ENCODE results near the gene RAP1GAP. TPM values are rescaled to one million over a fixed set of nuclear protein-coding genes. Genes with fewer than 3 reads are reported as not detected.
A peak's percentile ranks its signal among the peaks of the same experiment; 100 is the strongest.

The RAP1GAP gene
- total and polyA plus RNA-seq, 9 of the 15 experiments (the other 6 are each of a cell fraction or from before 2014, with no cell fraction given) = 0.29 to 30.2 (median 19.2) TPM

DNA sequence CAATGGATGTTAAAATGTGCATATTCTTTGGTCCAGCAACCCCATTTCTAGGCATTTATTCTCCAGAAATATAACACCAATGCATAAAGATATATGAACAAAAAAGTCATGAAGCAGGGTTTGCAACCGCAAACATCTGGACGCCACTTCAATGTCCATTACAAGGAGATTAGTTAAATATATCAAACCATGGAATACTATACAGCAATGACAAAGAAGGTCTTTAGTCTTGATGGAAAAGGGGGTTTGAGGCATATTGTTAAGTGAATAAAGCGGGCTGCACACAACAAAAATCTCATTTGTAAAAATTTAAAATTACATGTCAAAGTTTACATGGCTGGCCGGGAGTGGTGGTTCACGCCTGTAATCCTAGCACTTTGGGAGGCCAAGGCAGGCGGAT lies 31.6 kb downstream of the RAP1GAP start:
- intact Hi-C loops (cut with micrococcal nuclease) = no loop called here
- CTCF ChIA-PET (ENCODE audit: low intra/inter-chr PET ratio) = interaction anchor here (0.6 kb wide), 1 partner anchor 783 kb away, joined by 3 read pairs; no protein-coding TSS in a partner anchor
- FAIRE-seq = no peak

More for the DNA sequence above, 31.6 kb downstream of the RAP1GAP start:
- H3K27ac ChIP-seq (ENCODE audit: extremely low read depth, low read depth, low read length) = no peak overlapping the region
- H3K4me2 ChIP-seq (ENCODE audit: insufficient read depth, low read length) = no peak overlapping the region
- POLR2A ChIA-PET = no interaction called here
- H3K9me3 ChIP-seq (replicated peaks; ENCODE audit: control insufficient read depth, insufficient read depth, low read depth, low read length) = no peaks in the 10 kb centered on the region
- peaks cover 12% of the 10 kb centered on the region; the same call in 2 of the 3 replicates for H3K79me2 ChIP-seq (ENCODE audit: control insufficient read depth, insufficient read depth, low read length)
- H3K9me1 ChIP-seq (ENCODE audit: control insufficient read depth, insufficient read depth, low read length) = no peaks in the 10 kb centered on the region
- in situ Hi-C loops (cut with MboI) = no loop called here
- BruUV-seq (replicated peaks) = no TSS peak
- 93% methylated on average over 6 of the region's 6 CpGs for WGBS (ENCODE audit: insufficient coverage, low coverage, missing lambda C conversion rate)
- H3K36me3 ChIP-seq (ENCODE audit: control insufficient read depth, insufficient read depth, low read length) = peaks cover 11% of the 10 kb centered on the region; the same call in 1 of the 3 replicates
- H3K9ac ChIP-seq (ENCODE audit: insufficient read depth in 1 of 2, low read depth in 2 of 2, low read length in 2 of 2) = no peak overlapping the region
- no peaks in the 10 kb centered on the region; the same call in 1 of the 2 replicates for H4K20me1 ChIP-seq (replicated peaks; ENCODE audit: control insufficient read depth, insufficient read depth, low read length)
- ATAC-seq = no peak
- DNase-seq (ENCODE audit: extremely low read depth in 1 of 4, low spot score in 3 of 4) = no peak
- no peak overlapping the region for H3K4me3 ChIP-seq
- TF ChIP-seq HSF4 (CRISPR knock-in tag; IDR thresholded peaks at IDR 0.05; ENCODE audit: borderline replicate concordance) (no peak), CSDE1 (IDR thresholded peaks at IDR 0.05) (no peak), ZFP36 (IDR thresholded peaks at IDR 0.05; ENCODE audit: low read depth, low read length, partially characterized antibody) (no peak), TAF7 (tag; IDR thresholded peaks at IDR 0.05) (no peak), ZNF696 (CRISPR knock-in tag; conservative IDR thresholded peaks at IDR 0.05) (no peak), GTF2E2 (tag; IDR thresholded peaks at IDR 0.05) (no peak), ZNF146 (CRISPR knock-in tag; IDR thresholded peaks at IDR 0.05; ENCODE audit: unreplicated experiment) (peak; percentile 95), RBM14 (IDR thresholded peaks at IDR 0.05; ENCODE audit: borderline replicate concordance, insufficient read depth, low read depth, low read length) (no peak), ZC3H11A (IDR thresholded peaks at IDR 0.05; ENCODE audit: low read depth, low read length) (no peak), KDM1A (IDR thresholded peaks at IDR 0.05) (peak in 1 of 2 experiments; percentile 18; a peak in 1 of 4 replicates), EP300 (IDR thresholded peaks at IDR 0.05; ENCODE audit: low read length) (no peak), RBM25 (IDR thresholded peaks at IDR 0.05; ENCODE audit: low read depth, low read length, severe bottlenecking) (peak; percentile 72)
- TF ChIP-seq, protein P1, sequence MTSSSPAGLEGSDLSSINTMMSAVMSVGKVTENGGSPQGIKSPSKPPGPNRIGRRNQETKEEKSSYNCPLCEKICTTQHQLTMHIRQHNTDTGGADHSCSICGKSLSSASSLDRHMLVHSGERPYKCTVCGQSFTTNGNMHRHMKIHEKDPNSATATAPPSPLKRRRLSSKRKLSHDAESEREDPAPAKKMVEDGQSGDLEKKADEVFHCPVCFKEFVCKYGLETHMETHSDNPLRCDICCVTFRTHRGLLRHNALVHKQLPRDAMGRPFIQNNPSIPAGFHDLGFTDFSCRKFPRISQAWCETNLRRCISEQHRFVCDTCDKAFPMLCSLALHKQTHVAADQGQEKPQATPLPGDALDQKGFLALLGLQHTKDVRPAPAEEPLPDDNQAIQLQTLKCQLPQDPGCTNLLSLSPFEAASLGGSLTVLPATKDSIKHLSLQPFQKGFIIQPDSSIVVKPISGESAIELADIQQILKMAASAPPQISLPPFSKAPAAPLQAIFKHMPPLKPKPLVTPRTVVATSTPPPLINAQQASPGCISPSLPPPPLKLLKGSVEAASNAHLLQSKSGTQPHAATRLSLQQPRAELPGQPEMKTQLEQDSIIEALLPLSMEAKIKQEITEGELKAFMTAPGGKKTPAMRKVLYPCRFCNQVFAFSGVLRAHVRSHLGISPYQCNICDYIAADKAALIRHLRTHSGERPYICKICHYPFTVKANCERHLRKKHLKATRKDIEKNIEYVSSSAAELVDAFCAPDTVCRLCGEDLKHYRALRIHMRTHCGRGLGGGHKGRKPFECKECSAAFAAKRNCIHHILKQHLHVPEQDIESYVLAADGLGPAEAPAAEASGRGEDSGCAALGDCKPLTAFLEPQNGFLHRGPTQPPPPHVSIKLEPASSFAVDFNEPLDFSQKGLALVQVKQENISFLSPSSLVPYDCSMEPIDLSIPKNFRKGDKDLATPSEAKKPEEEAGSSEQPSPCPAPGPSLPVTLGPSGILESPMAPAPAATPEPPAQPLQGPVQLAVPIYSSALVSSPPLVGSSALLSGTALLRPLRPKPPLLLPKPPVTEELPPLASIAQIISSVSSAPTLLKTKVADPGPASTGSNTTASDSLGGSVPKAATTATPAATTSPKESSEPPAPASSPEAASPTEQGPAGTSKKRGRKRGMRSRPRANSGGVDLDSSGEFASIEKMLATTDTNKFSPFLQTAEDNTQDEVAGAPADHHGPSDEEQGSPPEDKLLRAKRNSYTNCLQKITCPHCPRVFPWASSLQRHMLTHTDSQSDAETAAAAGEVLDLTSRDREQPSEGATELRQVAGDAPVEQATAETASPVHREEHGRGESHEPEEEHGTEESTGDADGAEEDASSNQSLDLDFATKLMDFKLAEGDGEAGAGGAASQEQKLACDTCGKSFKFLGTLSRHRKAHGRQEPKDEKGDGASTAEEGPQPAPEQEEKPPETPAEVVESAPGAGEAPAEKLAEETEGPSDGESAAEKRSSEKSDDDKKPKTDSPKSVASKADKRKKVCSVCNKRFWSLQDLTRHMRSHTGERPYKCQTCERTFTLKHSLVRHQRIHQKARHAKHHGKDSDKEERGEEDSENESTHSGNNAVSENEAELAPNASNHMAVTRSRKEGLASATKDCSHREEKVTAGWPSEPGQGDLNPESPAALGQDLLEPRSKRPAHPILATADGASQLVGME (CRISPR knock-in tag; IDR thresholded peaks at IDR 0.05) = no peak
- TF ChIP-seq, protein P2, sequence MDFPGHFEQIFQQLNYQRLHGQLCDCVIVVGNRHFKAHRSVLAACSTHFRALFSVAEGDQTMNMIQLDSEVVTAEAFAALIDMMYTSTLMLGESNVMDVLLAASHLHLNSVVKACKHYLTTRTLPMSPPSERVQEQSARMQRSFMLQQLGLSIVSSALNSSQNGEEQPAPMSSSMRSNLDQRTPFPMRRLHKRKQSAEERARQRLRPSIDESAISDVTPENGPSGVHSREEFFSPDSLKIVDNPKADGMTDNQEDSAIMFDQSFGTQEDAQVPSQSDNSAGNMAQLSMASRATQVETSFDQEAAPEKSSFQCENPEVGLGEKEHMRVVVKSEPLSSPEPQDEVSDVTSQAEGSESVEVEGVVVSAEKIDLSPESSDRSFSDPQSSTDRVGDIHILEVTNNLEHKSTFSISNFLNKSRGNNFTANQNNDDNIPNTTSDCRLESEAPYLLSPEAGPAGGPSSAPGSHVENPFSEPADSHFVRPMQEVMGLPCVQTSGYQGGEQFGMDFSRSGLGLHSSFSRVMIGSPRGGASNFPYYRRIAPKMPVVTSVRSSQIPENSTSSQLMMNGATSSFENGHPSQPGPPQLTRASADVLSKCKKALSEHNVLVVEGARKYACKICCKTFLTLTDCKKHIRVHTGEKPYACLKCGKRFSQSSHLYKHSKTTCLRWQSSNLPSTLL (IDR thresholded peaks at IDR 0.05) = no peak
- H3K27me3 ChIP-seq (ENCODE audit: control insufficient read depth in 2 of 2, insufficient read depth in 2 of 2, low read length in 2 of 2) = no peaks in the 10 kb centered on the region
- peaks cover 57 to 70% of the 10 kb centered on the region in 2 experiments for H3K4me1 ChIP-seq (replicated peaks in 1 of 2; ENCODE audit: control insufficient read depth in 2 of 2, insufficient read depth in 2 of 2, low read length in 2 of 2)
- no peak overlapping the region for H2AFZ ChIP-seq (ENCODE audit: low read depth, low read length)

All from K562 (cell line).